HG03460 (cell line): ENCODE results near the gene PFDN6.

Source experiments
- ATAC-seq: cut with Tn5 transposase; IDR thresholded peaks from one replicate; pipeline ENCODE4 v1.9.1; 2021; ENCODE audit not compliant: unreplicated experiment

PFDN6 gene

DNA sequence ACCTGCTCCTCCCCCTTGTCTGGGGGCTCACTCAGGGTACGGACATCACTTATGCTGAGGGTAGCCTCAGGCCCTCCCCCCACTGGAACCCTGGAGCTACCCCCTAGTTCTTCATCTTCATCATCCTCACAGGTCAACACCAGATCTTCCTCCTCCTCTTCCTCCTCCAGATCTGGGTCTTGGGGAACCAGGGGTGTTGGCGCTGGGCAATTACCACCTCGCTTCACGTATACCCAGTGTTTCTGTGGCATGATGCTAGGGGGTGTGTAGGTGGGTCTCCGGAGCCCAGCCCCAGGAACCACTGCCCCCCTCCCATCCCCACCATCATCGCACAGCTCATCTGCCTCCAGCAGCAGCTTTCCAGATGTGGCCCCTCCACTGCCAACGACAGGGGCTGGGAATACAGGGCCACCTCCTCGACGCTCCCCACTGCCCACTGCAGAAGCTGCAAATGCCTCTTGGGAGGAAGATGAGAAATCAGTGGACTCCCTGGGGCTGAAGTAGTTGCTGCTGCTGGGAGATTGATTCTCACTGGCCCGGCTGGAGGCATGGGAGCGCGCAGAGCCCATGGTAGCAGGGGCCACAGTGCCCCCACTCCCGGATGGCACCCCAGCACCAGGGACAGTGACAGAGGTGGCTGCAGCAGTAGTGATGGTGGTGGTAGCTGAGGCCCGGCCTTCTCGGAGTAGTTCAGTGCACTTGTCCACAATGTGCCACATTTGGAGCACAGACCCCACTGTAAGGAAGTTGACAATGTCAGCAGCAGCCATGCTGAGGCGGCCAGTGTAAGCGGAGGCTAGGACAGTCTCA lies 26.6 kb downstream of the PFDN6 start:
- ATAC-seq: no peak

DNA sequence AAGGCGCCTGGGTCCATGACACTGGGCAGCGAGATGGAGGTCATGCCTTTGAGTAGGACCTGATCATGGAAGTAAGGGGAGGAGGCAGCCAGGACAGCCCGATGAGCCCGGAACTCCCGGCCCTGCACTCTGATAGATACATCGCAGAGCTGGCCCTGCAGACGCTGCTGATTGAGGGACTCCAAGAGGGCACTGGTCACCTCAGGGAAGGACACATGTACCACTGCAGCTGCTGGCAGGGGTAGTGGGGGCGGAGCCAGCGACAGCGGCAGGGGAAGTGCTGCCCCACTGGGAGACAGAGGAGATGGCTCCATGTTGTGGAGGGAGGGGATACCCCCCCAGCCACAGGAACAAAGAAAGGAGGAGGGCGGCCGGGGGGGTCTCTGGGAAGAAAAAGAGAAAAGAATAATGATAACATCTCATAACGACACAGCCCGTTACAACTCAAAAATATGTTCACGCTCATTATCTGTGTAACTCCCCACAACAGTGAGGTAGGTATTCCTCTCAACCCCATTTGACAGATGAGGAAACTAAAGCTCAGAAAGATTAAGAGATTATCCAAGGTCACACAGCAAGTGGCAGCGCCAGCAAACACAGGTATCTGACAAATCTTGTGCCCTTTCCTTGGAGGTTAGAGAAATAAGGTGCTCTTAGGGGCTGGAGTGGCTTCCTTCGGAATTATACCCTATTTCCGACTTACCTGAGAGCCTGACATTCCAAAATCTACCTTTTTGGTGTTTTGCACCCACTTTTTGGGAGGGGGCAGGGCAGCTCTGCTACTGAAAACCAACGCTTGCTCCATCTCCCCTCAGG lies 27.4 kb downstream of the PFDN6 start:
- ATAC-seq: no peak

DNA sequence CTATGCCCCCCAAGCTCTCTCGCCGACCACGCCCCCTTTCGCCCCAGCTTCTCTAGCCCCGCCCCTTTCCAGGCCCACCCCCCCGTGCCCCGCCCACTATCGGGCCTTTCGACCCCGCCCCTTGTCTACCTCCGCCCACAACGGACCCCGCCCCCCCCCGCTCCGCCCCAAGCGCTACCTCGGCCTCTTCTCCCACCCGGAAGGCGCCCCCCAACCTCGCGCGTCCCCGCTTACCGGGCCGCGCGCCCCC lies 27.9 kb downstream of the PFDN6 start:
- ATAC-seq: no peak

DNA sequence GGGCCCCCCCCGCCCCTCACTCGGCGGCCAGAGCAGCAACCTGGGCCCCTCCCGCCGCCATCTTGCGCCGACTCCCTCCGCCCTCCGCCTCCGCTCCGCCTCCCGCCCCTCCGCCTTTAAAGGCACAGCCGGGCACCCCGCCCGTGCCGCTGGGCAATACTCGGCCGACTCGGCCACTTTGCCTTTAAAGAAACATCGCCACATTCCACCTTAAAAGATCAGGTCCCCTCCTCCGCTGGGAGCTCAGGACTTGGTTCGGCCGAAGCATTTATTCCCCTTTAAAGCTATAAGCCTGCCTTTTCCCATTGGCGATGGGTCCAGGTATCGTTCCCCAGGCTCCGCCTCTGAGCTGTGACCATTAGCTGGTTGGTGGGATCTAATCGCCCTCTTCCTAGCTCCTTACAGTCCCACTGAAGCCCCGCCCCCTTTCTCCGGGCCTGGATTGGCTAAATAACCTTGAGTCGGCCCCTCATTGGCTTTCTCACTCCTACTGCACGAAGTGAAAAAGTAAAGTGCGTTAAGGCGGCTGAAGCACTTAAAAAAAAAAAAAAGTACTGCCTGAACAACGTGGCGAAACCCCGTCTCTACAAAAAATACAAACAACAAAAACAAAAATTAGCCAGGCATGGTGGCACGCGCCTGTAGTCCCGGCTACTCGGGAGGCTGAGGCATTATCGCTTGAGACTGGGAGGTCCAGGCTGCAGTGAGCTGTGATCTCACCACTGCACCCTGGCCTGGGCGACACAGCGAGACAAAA lies 28.4 kb downstream of the PFDN6 start, which contains the start of gene ZBTB22:
Gene ZBTB22 (minus strand): TSS at position 76 of the 757 bp plus-strand sequence. CDS start 828 bp downstream, outside the sequence.
- peak; percentile 43 for ATAC-seq

DNA sequence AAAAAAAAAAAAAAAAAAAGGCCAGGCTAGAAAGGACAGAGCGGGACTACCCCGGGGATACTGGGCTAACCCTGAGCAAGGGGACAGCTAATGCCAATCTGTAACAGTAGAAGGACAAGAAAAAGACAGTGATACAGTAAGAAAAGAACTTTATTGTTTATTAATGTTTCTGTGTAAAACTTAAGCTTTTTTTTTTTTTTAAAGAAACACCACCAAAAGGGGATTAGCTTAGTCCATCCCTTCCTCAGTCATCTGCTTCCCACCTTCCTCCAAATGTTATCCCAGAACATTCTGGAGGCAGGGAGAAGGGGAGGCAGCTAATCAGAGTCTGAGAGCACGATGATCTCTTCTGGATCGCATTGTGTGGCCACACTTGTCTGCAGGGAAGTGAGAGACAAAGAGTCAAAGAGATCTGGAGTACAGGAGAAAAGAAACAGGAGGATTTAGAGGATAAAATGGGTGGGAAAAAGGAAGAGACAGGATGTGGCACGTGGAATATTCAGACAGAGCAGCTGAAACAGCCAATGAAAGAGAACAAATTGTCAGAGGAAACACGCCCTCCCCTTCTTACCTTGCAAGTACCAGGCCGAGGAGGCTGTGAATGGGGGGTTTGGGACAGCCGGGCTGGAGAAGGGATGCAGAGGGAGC lies 29.1 kb downstream of the PFDN6 start:
- no peak for ATAC-seq

DNA sequence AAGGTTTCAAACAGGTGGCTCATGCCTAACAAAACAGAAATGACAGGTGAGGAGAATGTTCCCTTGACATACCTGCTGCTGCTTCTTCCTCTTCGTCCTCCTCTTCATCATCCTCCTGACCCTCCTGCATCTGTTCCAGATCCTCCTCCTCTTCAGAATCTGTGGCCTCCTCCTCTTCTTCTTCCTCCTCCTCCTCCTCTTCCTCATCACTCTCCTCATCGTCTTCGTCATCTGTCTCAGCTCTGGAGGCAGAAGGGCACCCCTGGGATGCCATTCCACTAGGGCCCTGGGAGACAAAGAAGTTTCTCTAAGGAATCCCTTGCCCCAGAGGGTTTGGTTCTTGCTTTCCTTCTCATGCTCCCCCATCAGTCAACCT lies 30.5 kb downstream of the PFDN6 start:
- no peak for ATAC-seq

DNA sequence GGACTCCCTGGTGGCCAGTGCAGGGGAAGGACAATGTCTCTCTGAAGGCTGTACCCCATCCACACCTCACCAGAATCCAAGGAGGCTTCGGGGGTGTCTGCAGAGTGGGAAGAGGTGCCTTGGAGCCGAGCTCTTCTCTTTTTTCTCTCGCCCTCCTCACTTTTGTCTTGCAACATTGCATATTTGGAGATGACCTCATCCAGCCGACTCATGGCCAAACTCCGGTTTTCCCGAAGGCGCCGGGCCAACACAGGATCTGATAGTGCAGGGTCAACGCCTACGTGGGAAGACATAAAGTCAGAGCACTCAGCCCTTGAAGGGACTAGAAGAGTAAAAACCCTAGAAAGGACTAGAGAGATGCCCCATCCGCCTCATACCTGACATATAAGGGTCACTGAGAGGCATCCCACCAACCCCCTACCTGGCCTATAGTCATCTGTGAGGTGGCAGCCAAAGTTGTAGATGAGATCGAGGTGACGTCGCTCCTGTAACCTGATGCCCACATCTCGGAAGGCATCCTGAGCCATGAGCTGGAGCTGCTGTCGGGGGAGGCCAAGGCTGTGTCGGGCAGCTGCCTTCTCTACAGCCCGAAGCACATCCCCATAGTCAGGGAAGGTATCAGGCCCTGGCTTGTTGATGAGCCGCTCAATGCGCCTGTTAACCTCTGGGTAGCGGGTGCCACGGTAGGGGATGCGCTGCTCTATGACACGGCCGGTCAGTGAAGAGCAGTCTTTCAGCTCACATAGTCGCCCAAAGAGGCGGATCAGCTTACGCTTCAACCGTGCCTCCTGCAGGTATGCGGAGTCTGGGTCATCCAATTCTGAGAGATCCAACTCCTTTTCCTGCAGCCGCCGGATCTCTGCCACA lies 31.1 kb downstream of the PFDN6 start:
- ATAC-seq: no peak

DNA sequence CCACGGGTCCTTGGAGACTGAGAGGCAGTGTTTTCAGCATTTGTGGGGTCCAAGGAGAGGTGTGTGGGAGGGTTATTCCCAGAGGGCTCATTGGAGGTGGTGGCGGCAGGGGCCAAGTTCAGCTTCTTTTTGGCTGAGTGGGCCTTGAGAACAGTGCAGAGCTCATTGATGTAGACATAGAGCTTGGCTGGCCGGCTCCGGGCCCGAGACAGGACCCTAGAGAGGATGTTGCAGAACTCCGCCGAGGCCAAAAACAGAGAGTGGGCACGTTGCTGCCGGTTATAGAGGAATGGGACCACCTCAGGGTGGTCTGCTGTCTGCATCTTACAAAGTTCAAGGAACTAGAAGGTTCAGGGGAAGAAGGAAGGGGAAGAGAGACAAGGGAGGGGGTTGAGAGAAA lies 31.8 kb downstream of the PFDN6 start:
- ATAC-seq: no peak

DNA sequence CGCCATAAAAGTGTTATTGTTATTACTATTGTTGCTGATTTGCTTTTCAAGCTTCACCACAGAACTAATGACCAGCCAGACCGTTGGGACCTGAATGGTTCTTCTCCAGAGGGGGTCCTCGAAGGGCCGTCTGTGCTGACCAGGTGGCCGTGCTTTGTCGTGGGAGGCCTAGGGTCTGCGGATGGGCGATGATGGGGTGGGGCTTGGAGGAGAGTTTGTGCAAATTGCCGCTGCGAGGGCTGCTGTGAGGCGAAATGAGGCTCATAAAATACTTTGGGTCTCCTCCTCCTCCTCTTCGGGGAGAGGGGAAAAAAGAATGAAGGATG lies 34.2 kb downstream of the PFDN6 start:
- peak; percentile 19 for ATAC-seq

DNA sequence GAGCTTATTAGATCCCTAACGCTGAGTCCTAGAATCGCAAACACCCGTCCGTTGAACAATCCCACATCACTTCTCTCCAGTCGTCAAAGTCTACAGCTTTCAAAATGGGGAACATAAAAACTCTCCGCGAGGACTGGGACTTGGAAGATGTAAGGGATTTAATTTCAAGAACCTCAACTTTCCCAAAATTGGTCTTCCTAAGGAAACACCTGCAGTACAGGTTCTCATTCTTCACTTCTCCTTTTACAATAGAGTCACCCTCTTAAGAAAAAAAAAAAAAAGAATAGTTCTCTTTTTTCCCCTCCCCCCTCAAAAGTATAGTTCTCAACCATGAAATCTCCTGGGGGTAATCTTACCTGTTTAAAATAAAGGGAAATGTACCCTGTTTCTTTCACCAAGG lies 34.7 kb downstream of the PFDN6 start:
- no peak for ATAC-seq

DNA sequence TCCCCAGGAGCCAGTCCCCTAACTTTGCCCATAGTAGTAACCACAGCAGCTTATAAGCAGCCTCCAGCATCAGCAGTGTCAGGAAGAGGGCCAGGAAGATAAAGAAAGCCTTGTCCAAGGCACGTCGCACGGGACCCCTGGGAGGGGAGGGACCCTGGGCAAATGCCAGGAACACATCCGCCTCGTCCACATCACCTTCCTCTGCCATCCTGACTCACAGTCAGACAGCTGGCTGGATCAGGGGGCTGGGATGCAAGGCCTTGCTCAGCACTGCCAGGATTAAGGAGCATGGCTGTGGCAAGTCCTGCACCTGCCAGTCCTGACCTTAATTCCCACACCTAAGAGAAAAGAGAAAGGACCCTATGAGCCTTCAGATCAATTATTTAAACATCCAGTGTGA lies 39.7 kb downstream of the PFDN6 start:
- no peak for ATAC-seq

DNA sequence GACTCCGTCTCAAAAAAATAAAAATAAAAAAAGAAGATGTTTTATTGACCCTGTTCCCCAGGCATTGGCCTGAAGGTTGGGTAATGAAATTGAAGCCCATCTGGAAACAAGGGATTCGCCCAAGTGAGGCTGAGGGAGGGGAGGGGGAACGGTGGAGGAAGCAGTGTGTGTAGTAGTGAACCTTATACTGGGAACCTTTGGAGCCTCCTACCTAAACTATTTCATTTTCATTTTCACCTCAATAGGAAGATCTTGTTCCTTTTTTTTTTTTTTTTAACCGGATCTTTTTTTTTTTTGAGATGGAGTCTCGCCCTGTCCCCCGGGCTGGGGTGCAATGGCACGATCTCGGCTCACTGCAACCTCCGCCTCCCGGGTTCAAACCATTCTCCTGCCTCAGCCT lies 41.3 kb downstream of the PFDN6 start:
- ATAC-seq: no peak

DNA sequence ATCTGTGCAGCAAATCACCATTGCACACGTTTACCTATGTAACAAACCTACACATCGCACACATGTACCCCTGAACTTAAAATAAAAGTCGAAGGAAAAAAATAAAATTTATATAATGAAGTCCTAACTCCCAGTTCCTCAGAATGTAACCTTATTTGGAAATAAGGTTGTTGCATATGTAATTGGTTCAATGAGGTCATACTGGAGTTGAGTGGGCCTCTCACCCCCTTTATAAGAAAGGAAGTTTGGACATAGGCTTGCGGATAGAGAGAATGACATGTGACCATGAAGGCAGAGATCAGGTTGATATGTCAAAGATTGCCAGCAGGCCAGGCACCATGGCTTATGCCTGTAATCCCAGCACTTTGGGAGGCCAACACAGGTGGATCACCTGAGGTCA lies 44.3 kb downstream of the PFDN6 start:
- no peak for ATAC-seq

DNA sequence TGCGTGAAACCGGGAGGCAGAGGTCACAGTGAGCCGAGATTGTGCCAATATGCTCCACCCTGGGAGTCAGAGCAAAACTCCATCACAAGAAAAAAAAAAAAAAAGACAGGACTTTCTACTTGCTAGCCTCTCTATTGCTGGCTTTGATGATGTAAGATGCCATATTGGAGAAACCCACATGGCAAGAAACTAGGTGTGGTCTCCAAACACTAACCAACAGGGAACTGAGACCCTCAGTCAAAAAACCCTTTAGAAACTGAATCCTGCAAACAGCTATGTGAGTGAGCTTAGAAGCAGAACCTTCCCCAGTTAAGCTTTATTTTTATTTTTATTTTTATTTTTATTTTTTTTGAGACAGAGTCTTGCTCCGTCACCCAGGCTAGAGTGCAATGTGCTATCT lies 46.5 kb downstream of the PFDN6 start:
- no peak for ATAC-seq

DNA sequence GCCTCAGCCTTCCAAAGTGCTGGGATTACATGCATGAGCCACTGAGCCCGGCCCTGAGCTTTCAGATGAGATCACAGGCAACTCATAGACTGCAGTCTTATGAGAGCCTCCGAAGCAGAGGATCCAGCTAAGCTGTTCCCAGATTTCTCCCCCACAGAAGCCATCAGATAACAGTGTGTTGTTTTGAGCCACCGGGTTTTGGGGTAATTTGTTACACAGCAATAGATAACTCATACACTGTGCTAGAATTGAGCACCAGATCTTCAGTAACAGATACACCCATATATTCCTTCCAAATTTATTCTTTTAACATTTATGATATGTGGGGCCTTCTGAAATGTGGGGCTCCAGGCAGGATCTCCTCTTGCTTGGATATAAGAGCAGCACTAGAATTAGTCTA lies 47.1 kb downstream of the PFDN6 start:
- no peak for ATAC-seq

DNA sequence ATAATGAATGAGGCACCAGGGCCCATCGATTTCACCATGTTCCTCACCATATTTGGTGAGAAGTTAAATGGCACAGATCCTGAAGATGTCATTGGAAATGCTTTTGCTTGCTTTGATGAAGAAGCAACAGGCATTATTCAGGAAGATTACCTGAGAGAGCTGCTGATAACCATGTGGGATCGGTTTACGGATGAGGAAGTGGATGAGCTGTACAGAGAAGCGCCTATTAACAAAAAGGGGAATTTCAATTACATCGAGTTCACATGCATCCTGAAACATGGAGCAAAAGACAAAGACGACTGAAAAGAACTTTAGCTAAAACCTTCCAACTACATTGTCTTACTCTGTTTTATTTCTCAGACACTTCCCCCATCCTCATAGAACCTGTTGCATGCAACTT lies 49.8 kb downstream of the PFDN6 start:
- no peak for ATAC-seq
